ENCODE results near the gene CSMD2. TPM values are rescaled to one million over a fixed set of nuclear protein-coding genes. Genes with fewer than 3 reads are reported as not detected.

Gene CSMD2
- total and polyA plus RNA-seq, 2 of the 8 experiments (the other 6 are each of a cell fraction or from before 2014, with no cell fraction given): 7.0 to 14.7 TPM

DNA sequence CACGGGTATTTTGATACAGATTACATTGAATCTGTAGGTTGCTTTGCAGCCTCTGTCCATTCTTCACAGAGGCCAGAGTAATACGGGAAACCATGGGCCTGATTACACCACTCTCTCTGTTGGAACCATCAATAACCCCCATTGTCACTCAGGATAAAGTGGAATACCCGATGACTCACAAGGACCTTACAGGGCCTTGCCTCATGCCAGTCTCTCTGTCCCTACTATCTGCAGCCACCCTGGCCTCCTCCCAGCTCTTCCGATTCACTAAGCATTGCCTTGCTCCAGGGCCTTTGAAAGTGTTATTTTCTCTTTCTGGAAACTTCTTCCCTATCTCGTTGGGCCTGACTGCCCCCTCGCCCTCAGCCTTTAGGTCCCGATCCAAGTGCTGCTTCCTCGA lies 239.4 kb downstream of the CSMD2 start:
- Histone ChIP-seq H3K9me3 (ENCODE audit: insufficient read depth in 2 of 2, low read depth in 1 of 2, low read length in 1 of 2) (no peaks in the 10 kb centered on the region), H3K23ac (ENCODE audit: insufficient read length) (no peak overlapping the region), H2BK15ac (ENCODE audit: low read length) (no peak overlapping the region), H3K4me3 (ENCODE audit: extremely low read depth in 1 of 4, insufficient read depth in 2 of 4, low read depth in 3 of 4, low read length in 4 of 4) (no peak overlapping the region), H4K8ac (ENCODE audit: extremely low read depth, insufficient read depth, low read length) (no peak overlapping the region), H2BK5ac (ENCODE audit: low read depth, low read length) (no peak overlapping the region), H3K27me3 (replicated peaks in 1 of 4; ENCODE audit: control insufficient read depth in 3 of 4, extremely low read depth in 1 of 4, insufficient read depth in 3 of 4, low read length in 3 of 4) (no peaks in the 10 kb centered on the region), H4K20me1 (replicated peaks in 1 of 2; ENCODE audit: control insufficient read depth in 1 of 2, insufficient read depth in 2 of 2, low read length in 2 of 2) (peaks cover 0 to 1% of the 10 kb centered on the region in 2 experiments), H3K36me3 (ENCODE audit: control insufficient read depth in 2 of 4, insufficient read depth in 4 of 4, low read length in 3 of 4) (0 out of 8 replicates have a peak, but pooled peaks cover 0 to 2% (median 0%) of the 10 kb centered on the region in 4 experiments), H3K4me2 (ENCODE audit: insufficient read depth in 1 of 2, low read depth in 2 of 2, low read length in 2 of 2) (no peak overlapping the region), H4K91ac (replicated peaks; ENCODE audit: insufficient read length, low read length) (no peak overlapping the region), H2AFZ (ENCODE audit: low read length) (no peak overlapping the region), H2BK20ac (ENCODE audit: low read length) (no peak overlapping the region), H3K56ac (replicated peaks; ENCODE audit: insufficient read length, low read depth, low read length) (no peak overlapping the region), H3K14ac (ENCODE audit: insufficient read length) (no peak overlapping the region), H3K18ac (ENCODE audit: extremely low read depth, low read length) (no peak overlapping the region), H3K4ac (replicated peaks; ENCODE audit: insufficient read length, low read depth, low read length) (no peak overlapping the region), H2AK5ac (ENCODE audit: low read depth, low read length) (no peak overlapping the region), H3K27ac (ENCODE audit: low read depth, low read length) (no peak overlapping the region), H3K9ac (replicated peaks in 1 of 4; ENCODE audit: extremely low read depth in 1 of 4, low read depth in 3 of 4, low read length in 3 of 4) (no peak overlapping the region), H2BK120ac (replicated peaks; ENCODE audit: low read depth, low read length) (no peak overlapping the region), H3K79me2 (ENCODE audit: control insufficient read depth in 1 of 2, insufficient read depth in 2 of 2, low read length in 2 of 2) (no peaks in the 10 kb centered on the region), H4K5ac (ENCODE audit: insufficient read length, low read depth, low read length) (no peak overlapping the region), H3K4me1 (replicated peaks in 1 of 4; ENCODE audit: control insufficient read depth in 3 of 4, insufficient read depth in 4 of 4, low read length in 3 of 4) (no peaks in the 10 kb centered on the region), H3K79me1 (ENCODE audit: low read depth, low read length) (no peaks in the 10 kb centered on the region), H2BK12ac (ENCODE audit: low read depth, low read length) (no peak overlapping the region), H3K23me2 (ENCODE audit: low read depth, low read length) (no peaks in the 10 kb centered on the region)
- no peak for DNase-seq (ENCODE audit: low read depth in 1 of 2, low spot score in 2 of 2)
- 91% methylated on average over 8 of the region's 8 CpGs; no CpG with 5 or more reads in 1 of the 2 experiments for WGBS, 2 experiments (ENCODE audit: extremely low coverage in 1 of 2, insufficient coverage in 1 of 2, insufficient read length in 1 of 2, insufficient replicate concordance in 2 of 2, low coverage in 1 of 2, low lambda C conversion rate in 2 of 2, missing lambda C conversion rate in 1 of 2)
- ChIA-PET POLR2A (ENCODE audit: partially characterized antibody) (no interaction called here), CTCF (ENCODE audit: partially characterized antibody) (interaction anchor here (1.1 kb wide), 1 partner anchor 14 kb away, joined by 3 read pairs; no protein-coding TSS in a partner anchor)
- TF ChIP-seq, protein P1, sequence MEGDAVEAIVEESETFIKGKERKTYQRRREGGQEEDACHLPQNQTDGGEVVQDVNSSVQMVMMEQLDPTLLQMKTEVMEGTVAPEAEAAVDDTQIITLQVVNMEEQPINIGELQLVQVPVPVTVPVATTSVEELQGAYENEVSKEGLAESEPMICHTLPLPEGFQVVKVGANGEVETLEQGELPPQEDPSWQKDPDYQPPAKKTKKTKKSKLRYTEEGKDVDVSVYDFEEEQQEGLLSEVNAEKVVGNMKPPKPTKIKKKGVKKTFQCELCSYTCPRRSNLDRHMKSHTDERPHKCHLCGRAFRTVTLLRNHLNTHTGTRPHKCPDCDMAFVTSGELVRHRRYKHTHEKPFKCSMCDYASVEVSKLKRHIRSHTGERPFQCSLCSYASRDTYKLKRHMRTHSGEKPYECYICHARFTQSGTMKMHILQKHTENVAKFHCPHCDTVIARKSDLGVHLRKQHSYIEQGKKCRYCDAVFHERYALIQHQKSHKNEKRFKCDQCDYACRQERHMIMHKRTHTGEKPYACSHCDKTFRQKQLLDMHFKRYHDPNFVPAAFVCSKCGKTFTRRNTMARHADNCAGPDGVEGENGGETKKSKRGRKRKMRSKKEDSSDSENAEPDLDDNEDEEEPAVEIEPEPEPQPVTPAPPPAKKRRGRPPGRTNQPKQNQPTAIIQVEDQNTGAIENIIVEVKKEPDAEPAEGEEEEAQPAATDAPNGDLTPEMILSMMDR (IDR thresholded peaks at IDR 0.05; ENCODE audit: control extremely low read depth in 1 of 3, insufficient read depth in 1 of 3, low read depth in 1 of 3, low read length in 3 of 3): no peak
- no peak for TF ChIP-seq SAP30 (IDR thresholded peaks at IDR 0.05; ENCODE audit: insufficient read depth, insufficient replicate concordance, low read length)
- no peak for TF ChIP-seq BACH1 (IDR thresholded peaks at IDR 0.05; ENCODE audit: low read length)
- TF ChIP-seq SRF (IDR thresholded peaks at IDR 0.05; ENCODE audit: low read depth, low read length): no peak
- no peak for TF ChIP-seq RFX5 (IDR thresholded peaks at IDR 0.05; ENCODE audit: borderline replicate concordance, low read depth, low read length)
- TF ChIP-seq KDM5A (IDR thresholded peaks at IDR 0.05; ENCODE audit: low read length): no peak
- no peak for TF ChIP-seq MAX (IDR thresholded peaks at IDR 0.05)
- FAIRE-seq: no peak
